HG03139 (cell line): ENCODE results near the gene EMP3.
A peak's percentile ranks its signal among the peaks of the same experiment; 100 is the strongest.

Experiments used
- ATAC-seq: cut with Tn5 transposase; IDR thresholded peaks from one replicate; pipeline ENCODE4 v1.9.1; 2021; ENCODE audit not compliant: unreplicated experiment

Gene EMP3

GRCh38 chr19:48342841-48343540, 17.6 kb downstream of the EMP3 start:
- ATAC-seq, result no peak

- no peak for ATAC-seq
Measured at GRCh38 chr19:48344892-48345291, 19.5 kb downstream of the EMP3 start.

GRCh38 chr19:48346191-48346590, 20.8 kb downstream of the EMP3 start:
- no peak for ATAC-seq

GRCh38 chr19:48348045-48348444, 22.7 kb downstream of the EMP3 start:
- ATAC-seq, result no peak

DNA sequence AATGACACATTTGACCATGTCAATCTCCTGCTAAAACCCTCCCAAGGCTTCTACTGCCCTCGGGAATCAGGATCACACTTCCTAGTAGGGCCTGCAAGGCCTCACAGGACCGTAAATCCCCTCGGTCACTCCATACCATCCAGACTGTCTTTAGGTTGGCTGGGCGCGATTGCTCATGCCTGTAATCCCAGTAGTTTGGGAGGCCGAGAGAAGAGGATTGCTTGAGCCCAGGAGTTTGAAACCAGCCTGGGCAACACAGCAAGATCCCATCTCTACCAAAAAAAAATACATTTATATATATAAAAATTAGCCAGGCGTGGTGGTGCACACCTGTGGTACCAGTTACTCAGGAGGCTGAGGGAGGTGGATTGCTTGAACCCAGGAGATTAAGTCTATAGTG, 23.4 kb downstream of the EMP3 start:
- ATAC-seq, result no peak

- no peak for ATAC-seq
Measured at GRCh38 chr19:48350856-48351255, 25.5 kb downstream of the EMP3 start.

DNA sequence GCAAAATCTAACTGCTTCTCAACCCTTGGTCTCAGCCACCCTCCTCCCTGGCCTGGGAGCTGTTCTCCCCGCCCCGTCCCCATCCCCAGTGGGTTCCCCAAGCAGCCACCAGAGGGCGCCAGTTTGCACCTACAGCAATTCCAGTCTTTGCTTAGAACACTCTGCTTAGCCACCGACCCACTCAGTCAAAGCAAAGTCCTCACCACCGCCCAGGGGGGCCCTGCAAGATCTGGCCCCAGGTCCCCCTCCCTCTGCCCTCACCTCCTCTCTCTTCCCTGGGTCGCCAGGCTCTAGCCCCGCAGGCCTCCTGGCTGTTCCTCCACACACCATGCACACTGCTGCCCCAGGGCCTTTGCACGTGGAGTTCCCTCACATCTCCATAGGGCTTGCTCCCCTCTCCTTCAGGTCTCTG, 26.0 kb downstream of the EMP3 start:
- no peak for ATAC-seq

DNA sequence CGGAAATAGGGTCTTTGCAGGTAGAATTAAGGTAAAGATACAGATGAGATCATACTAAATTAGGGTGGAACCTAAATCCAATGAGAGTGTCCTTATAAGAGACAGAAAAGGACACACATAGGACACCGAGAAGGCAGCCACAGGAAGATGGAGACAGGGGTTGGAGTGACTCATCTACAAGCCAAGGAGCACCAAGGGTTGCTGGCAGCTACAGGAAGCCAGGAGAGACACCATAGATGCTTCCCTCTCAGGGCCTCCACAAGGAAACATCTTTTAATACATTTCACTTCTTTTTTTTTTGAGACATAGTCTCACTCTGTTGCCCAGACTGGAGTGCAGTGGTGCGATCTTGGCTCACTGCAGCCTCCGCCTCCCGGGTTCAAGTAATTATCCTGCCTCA, 28.3 kb downstream of the EMP3 start:
- no peak for ATAC-seq

GRCh38 chr19:48354332-48354992, 29.1 kb downstream of the EMP3 start:
- no peak for ATAC-seq

GRCh38 chr19:48355365-48355954, 30.1 kb downstream of the EMP3 start:
- ATAC-seq, result no peak

DNA sequence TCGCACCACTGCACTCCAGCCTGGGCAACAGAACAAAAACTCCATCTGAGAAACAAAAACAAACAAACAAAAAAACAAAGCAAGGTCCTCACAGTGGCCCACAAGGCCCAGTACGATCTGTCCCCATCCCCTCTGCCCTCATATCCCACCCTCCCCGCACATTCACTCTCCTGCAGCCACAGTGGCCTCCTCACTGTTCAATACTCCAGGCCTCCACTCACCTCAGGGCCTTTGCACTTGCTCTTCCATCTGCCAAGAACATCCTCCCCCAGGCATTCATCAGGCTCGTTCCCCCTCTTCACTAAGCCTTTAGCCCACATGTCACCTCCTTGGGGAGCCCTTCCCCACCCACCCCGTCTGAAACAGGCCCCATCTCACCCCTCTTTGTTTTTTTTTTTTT, 33.8 kb downstream of the EMP3 start:
- ATAC-seq, result no peak

GRCh38 chr19:48361912-48362311, 36.6 kb downstream of the EMP3 start:
- no peak for ATAC-seq

- peak; percentile 42 for ATAC-seq
Measured at GRCh38 chr19:48362716-48363499, 37.6 kb downstream of the EMP3 start.

- no peak for ATAC-seq
Measured at GRCh38 chr19:48363500-48363809, 38.1 kb downstream of the EMP3 start.

GRCh38 chr19:48363810-48364597, 38.7 kb downstream of the EMP3 start, which contains the start of the genes SYNGR4 and TMEM143:
Gene SYNGR4 (plus strand): TSS chr19:48364367. CDS start chr19:48365843, 1,476 bp downstream.
Gene TMEM143 (minus strand): TSS chr19:48363940. CDS start chr19:48363920, 20 bp downstream.
- ATAC-seq, result peak; percentile 73

- no peak for ATAC-seq
Measured at GRCh38 chr19:48364598-48365348, 39.4 kb downstream of the EMP3 start.

GRCh38 chr19:48365602-48366001, 40.2 kb downstream of the EMP3 start:
- ATAC-seq, result no peak

DNA sequence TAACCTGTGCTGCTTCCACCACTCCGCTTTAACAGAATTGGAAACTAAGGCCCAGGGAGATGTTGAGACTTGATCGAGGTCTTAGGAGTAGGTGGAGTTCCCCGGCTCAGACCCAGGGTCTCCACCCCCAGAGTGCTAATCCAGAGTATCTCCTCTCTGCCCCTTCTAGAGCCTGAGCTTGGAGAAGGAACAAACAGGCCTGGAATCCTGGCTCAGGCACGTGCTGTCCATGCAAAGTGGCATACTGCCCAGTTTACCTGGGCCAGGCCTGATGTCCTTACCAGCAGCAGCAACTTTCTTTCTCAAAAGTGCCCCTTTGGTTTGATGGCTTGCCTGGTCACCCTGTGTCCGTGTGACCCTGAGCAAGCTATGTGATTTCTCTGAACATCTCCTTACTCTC, 42.5 kb downstream of the EMP3 start:
- ATAC-seq, result no peak

- no peak for ATAC-seq
Measured at GRCh38 chr19:48368936-48369335, 43.6 kb downstream of the EMP3 start.

DNA sequence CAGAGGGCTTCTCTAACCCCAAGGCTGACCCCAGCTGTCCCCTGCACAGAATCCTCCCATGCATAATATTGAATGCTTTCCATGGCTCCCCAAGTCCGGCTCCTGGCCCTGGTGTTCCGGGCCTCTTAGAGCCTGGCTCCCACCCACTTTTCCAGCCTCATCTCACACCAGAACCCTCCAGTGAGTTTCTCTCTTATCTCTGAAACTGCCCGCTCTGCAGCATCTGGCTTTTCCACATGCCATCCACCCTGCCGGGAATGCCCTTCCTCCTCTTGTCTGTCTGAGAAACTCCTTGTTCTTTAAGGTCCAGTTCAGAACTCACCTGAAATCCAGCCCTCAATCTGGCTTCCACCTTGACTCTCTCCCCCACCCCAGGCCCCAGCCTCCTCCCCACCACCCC, 45.6 kb downstream of the EMP3 start:
- ATAC-seq, result no peak
